ENCODE data around the gene CNDP1.

The CNDP1 gene

DNA sequence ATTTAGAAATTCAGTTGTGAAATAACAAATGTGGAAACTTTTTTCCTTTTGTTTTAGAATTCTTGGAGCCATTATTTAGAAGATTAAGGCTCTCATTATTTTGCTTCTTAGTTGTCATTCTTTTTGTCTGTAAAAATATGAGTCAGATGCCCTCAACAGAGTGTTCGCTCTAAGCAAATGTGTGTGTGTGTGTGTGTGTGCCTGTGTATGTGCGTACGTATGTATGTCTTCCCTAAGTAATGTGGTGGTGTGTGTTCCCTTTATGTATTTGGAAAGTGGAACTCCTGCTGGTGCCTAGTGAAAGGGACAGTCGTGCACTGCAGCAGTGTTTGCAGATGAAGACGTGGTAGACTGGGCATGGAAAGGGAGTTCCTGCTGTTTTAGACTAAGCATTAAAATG is 90.9 kb downstream of the CNDP1 start:
- no peaks in the 10 kb centered on the region for H3K9me3 ChIP-seq (ENCODE audit: control insufficient read depth, insufficient read depth, low read length)
- H3K4me3 ChIP-seq (ENCODE audit: low read depth, low read length): no peak overlapping the region
- no peaks in the 10 kb centered on the region for H3K27me3 ChIP-seq (ENCODE audit: control insufficient read depth, insufficient read depth, low read length)
- H3K9ac ChIP-seq (ENCODE audit: low read depth, low read length): no peak overlapping the region
- peaks cover 11% of the 10 kb centered on the region for H3K4me1 ChIP-seq (ENCODE audit: control insufficient read depth, insufficient read depth, low read length)
- H3K36me3 ChIP-seq (ENCODE audit: control insufficient read depth, insufficient read depth, low read length): no peaks in the 10 kb centered on the region

DNA sequence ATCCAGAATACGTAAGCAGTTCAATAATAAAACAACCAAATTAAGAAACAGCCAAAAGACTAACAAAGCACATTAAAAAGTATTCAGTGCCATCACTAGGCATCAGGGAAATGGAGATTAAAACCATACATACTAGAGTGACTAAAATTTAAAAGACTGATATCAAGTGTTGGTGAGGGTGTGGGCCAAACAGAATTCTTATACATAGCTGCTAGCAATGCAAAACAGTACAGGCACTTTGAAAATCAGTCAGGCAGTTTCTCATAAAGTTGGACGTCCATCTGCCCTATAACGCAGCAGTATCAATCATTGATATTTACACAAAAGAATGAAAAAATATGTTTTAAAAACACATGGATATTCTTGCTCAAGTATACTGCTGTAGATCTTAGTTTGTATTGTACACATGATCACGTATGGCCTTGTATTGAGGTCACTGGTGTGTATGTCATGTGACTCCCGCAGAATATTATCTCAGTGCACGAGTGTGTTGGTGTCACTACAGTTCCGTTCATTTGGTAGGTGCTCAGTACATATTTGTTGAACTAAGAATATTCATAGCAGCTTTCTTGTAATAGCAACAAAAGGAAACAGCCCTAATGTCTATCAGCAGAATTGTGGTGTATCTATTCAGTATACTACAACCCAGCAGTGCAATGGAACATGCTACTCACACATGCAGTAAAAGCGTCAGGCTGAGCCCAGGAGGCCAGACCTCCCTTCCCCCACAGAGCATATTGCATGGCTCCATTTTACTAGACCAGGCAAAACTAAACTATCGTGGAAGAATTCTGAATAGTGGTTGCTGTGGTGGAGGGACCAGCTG is 92.0 kb downstream of the CNDP1 start:
- no peak overlapping the region for H3K4me3 ChIP-seq (ENCODE audit: low read depth, low read length)
- H3K27me3 ChIP-seq (ENCODE audit: control insufficient read depth, insufficient read depth, low read length): no peaks in the 10 kb centered on the region
- peaks cover 11% of the 10 kb centered on the region for H3K4me1 ChIP-seq (ENCODE audit: control insufficient read depth, insufficient read depth, low read length)
- no peak overlapping the region for H3K9ac ChIP-seq (ENCODE audit: low read depth, low read length)
- H3K9me3 ChIP-seq (ENCODE audit: control insufficient read depth, insufficient read depth, low read length): no peaks in the 10 kb centered on the region
- no peaks in the 10 kb centered on the region for H3K36me3 ChIP-seq (ENCODE audit: control insufficient read depth, insufficient read depth, low read length)

- H3K36me3 ChIP-seq (ENCODE audit: control insufficient read depth, insufficient read depth, low read length): no peaks in the 10 kb centered on the region
- no peaks in the 10 kb centered on the region for H3K4me1 ChIP-seq (ENCODE audit: control insufficient read depth, insufficient read depth, low read length)
- no peak overlapping the region for H3K4me3 ChIP-seq (ENCODE audit: low read depth, low read length)
- H3K27me3 ChIP-seq (ENCODE audit: control insufficient read depth, insufficient read depth, low read length): no peaks in the 10 kb centered on the region
- H3K9me3 ChIP-seq (ENCODE audit: control insufficient read depth, insufficient read depth, low read length): no peaks in the 10 kb centered on the region
- no peak overlapping the region for H3K9ac ChIP-seq (ENCODE audit: low read depth, low read length)
Observed at GRCh38 chr18:74630804-74631203, 96.5 kb downstream of the CNDP1 start.

DNA sequence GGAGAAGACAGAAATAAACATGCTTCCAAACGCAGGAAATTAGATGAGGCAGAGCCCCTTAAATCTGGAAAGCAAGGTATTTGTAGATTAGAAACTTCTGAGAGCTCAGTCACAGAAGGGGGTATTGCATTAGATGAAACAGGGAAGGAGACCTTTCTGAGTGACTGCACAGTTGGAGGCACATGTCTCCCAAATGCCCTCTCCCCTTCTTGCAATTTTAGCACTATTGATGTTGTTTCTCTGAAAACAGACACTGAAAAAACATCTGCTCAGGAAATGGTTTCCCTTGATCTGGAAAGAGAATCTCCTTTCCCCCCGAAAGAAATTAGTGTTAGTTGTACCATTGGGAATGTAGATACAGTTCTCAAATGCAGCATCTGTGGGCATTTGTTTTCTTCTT is 96.9 kb downstream of the CNDP1 start:
- Histone ChIP-seq H3K9me3 (ENCODE audit: control insufficient read depth, insufficient read depth, low read length) (no peaks in the 10 kb centered on the region), H3K9ac (ENCODE audit: low read depth, low read length) (no peak overlapping the region), H3K4me1 (ENCODE audit: control insufficient read depth, insufficient read depth, low read length) (no peaks in the 10 kb centered on the region), H3K36me3 (ENCODE audit: control insufficient read depth, insufficient read depth, low read length) (no peaks in the 10 kb centered on the region), H3K4me3 (ENCODE audit: low read depth, low read length) (no peak overlapping the region), H3K27me3 (ENCODE audit: control insufficient read depth, insufficient read depth, low read length) (no peaks in the 10 kb centered on the region)

DNA sequence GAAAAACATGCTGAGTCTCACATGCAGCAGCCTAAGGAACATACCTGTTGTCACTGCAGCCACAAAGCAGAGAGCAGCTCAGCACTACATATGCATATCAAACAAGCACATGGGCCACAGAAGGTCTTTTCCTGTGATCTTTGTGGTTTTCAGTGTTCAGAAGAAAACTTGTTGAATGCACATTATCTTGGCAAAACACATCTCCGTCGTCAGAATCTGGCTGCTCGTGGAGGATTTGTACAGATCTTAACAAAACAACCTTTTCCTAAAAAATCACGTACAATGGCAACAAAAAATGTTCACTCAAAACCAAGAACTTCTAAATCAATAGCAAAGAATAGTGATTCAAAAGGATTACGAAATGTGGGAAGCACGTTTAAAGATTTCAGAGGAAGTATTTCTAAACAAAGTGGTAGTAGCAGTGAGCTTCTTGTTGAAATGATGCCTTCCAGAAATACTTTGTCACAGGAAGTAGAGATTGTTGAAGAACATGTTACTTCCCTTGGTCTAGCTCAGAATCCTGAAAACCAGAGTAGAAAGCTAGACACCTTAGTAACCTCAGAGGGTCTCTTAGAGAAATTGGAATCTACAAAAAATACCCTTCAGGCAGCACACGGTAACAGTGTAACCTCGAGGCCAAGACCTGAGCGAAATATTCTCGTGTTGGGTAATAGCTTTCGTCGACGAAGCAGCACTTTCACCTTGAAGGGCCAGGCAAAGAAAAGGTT is 97.5 kb downstream of the CNDP1 start:
- Histone ChIP-seq H3K4me3 (ENCODE audit: low read depth, low read length) (no peak overlapping the region), H3K36me3 (ENCODE audit: control insufficient read depth, insufficient read depth, low read length) (no peaks in the 10 kb centered on the region), H3K4me1 (ENCODE audit: control insufficient read depth, insufficient read depth, low read length) (no peaks in the 10 kb centered on the region), H3K9ac (ENCODE audit: low read depth, low read length) (no peak overlapping the region), H3K27me3 (ENCODE audit: control insufficient read depth, insufficient read depth, low read length) (no peaks in the 10 kb centered on the region), H3K9me3 (ENCODE audit: control insufficient read depth, insufficient read depth, low read length) (no peaks in the 10 kb centered on the region)

GRCh38 chr18:74632351-74632679 is 98.0 kb downstream of the CNDP1 start:
- Histone ChIP-seq H3K4me3 (ENCODE audit: low read depth, low read length) (no peak overlapping the region), H3K4me1 (ENCODE audit: control insufficient read depth, insufficient read depth, low read length) (no peaks in the 10 kb centered on the region), H3K36me3 (ENCODE audit: control insufficient read depth, insufficient read depth, low read length) (no peaks in the 10 kb centered on the region), H3K9me3 (ENCODE audit: control insufficient read depth, insufficient read depth, low read length) (no peaks in the 10 kb centered on the region), H3K9ac (ENCODE audit: low read depth, low read length) (no peak overlapping the region), H3K27me3 (ENCODE audit: control insufficient read depth, insufficient read depth, low read length) (no peaks in the 10 kb centered on the region)

DNA sequence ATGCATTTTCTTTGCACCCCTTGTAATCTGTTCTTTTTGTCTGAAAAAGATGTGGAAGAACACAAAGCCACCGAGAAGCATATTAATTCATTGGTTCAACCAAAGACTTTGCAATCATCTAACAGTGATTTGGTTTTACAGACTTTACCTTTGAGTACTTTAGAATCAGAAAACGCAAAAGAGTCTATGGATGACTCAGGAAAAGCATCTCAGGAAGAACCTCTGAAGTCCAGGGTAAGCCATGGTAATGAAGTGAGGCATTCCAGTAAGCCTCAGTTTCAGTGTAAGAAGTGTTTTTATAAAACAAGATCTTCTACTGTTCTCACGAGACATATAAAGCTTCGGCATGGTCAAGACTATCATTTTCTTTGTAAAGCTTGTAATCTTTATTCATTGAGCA is 98.6 kb downstream of the CNDP1 start:
- H3K36me3 ChIP-seq (ENCODE audit: control insufficient read depth, insufficient read depth, low read length): no peaks in the 10 kb centered on the region
- no peak overlapping the region for H3K9ac ChIP-seq (ENCODE audit: low read depth, low read length)
- no peak overlapping the region for H3K4me3 ChIP-seq (ENCODE audit: low read depth, low read length)
- H3K4me1 ChIP-seq (ENCODE audit: control insufficient read depth, insufficient read depth, low read length): peaks cover under 1% of the 10 kb centered on the region
- H3K9me3 ChIP-seq (ENCODE audit: control insufficient read depth, insufficient read depth, low read length): no peaks in the 10 kb centered on the region
- no peaks in the 10 kb centered on the region for H3K27me3 ChIP-seq (ENCODE audit: control insufficient read depth, insufficient read depth, low read length)

DNA sequence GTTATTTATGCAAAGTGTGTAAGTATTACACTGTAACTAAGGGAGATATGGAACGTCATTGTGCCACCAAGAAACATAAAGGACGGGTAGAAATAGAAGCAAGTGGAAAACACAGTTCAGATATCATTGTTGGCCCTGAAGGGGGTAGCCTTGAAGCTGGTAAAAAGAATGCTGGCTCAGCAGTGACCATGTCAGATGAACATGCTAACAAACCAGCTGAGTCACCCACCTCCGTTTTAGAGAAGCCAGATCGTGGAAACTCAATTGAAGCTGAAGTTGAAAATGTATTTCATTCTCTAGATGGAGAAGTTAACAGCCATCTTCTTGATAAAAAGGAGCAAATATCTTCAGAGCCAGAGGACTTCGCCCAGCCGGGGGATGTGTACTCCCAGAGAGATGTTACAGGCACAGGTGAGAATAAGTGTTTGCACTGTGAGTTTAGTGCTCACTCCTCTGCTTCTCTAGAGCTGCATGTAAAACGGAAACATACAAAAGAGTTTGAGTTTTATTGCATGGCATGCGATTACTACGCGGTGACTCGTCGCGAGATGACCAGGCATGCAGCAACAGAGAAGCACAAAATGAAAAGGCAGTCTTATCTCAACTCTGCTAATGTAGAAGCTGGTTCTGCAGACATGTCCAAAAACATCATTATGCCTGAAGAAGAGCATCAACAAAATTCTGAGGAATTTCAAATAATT is 99.5 kb downstream of the CNDP1 start:
- H3K9ac ChIP-seq (ENCODE audit: low read depth, low read length): no peak overlapping the region
- no peak overlapping the region for H3K4me3 ChIP-seq (ENCODE audit: low read depth, low read length)
- H3K36me3 ChIP-seq (ENCODE audit: control insufficient read depth, insufficient read depth, low read length): no peaks in the 10 kb centered on the region
- H3K9me3 ChIP-seq (ENCODE audit: control insufficient read depth, insufficient read depth, low read length): no peaks in the 10 kb centered on the region
- H3K27me3 ChIP-seq (ENCODE audit: control insufficient read depth, insufficient read depth, low read length): no peaks in the 10 kb centered on the region
- H3K4me1 ChIP-seq (ENCODE audit: control insufficient read depth, insufficient read depth, low read length): peaks cover 3% of the 10 kb centered on the region

GRCh38 chr18:74635224-74635975 is 101.1 kb downstream of the CNDP1 start:
- H3K36me3 ChIP-seq (ENCODE audit: control insufficient read depth, insufficient read depth, low read length): no peaks in the 10 kb centered on the region
- H3K9me3 ChIP-seq (ENCODE audit: control insufficient read depth, insufficient read depth, low read length): no peaks in the 10 kb centered on the region
- H3K27me3 ChIP-seq (ENCODE audit: control insufficient read depth, insufficient read depth, low read length): no peaks in the 10 kb centered on the region
- no peak overlapping the region for H3K9ac ChIP-seq (ENCODE audit: low read depth, low read length)
- H3K4me1 ChIP-seq (ENCODE audit: control insufficient read depth, insufficient read depth, low read length): peaks cover 3% of the 10 kb centered on the region
- no peak overlapping the region for H3K4me3 ChIP-seq (ENCODE audit: low read depth, low read length)
